ENCODE results near the gene RNF26. TPM values are rescaled to one million over a fixed set of nuclear protein-coding genes. Genes with fewer than 3 reads are reported as not detected.

Gene RNF26
- total and polyA plus RNA-seq, 4 donors = 6.3 to 19.1 (median 11.1) TPM

GRCh38 chr11:119343726-119344125 is 9.4 kb downstream of the RNF26 start:
- Histone ChIP-seq H3K27me3 (ENCODE audit: control insufficient read depth in 4 of 4, insufficient read depth in 4 of 4, low read length in 3 of 4) (peaks cover 0 to 2% (median 0%) of the 10 kb centered on the region in 4 donors), H3K9me3 (ENCODE audit: control insufficient read depth in 4 of 4, low read length in 3 of 4) (no peaks in the 10 kb centered on the region), H3K4me3 (ENCODE audit: low read depth in 1 of 3, low read length in 3 of 3) (no peak overlapping the region), H3K27ac (ENCODE audit: low read depth in 1 of 2, low read length in 2 of 2) (no peak overlapping the region), H3K36me3 (ENCODE audit: control insufficient read depth in 4 of 4, insufficient read depth in 3 of 4, low read depth in 1 of 4, low read length in 3 of 4) (no peaks in the 10 kb centered on the region), H3K9ac (ENCODE audit: low read depth in 1 of 2, low read length in 2 of 2) (no peak overlapping the region), H3K4me1 (ENCODE audit: control insufficient read depth in 4 of 4, insufficient read depth in 4 of 4, low read length in 3 of 4) (peaks cover 5 to 16% (median 9%) of the 10 kb centered on the region in 4 donors)
- WGBS = 89% methylated on average over 7 of the region's 7 CpGs
- no peak for TF ChIP-seq MAX (IDR thresholded peaks at IDR 0.05)
- TF ChIP-seq REST (IDR thresholded peaks at IDR 0.05) = no peak
- no peak for TF ChIP-seq FOXA1 (IDR thresholded peaks at IDR 0.05)
- no peak for TF ChIP-seq EGR1 (IDR thresholded peaks at IDR 0.05; ENCODE audit: low read depth in 2 of 2)
- no peak for TF ChIP-seq RAD21 (IDR thresholded peaks at IDR 0.05)
- no peak for TF ChIP-seq GABPA (IDR thresholded peaks at IDR 0.05 in 1 of 2, conservative IDR thresholded peaks at IDR 0.05 in 1 of 2)
- TF ChIP-seq RXRA (IDR thresholded peaks at IDR 0.05) = no peak
- TF ChIP-seq ATF3 (IDR thresholded peaks at IDR 0.05) = no peak
- TF ChIP-seq ZBTB33 (IDR thresholded peaks at IDR 0.05) = no peak
- no peak for TF ChIP-seq HNF4G (IDR thresholded peaks at IDR 0.05)
- TF ChIP-seq HNF4A (conservative IDR thresholded peaks at IDR 0.05) = no peak
- DNase-seq (ENCODE audit: low spot score) = no peak

- 84% methylated on average over 14 of the region's 14 CpGs for WGBS
- H3K4me3 ChIP-seq (ENCODE audit: low read depth in 1 of 3, low read length in 3 of 3) = no peak overlapping the region
- peaks cover 0 to 10% (median 8%) of the 10 kb centered on the region in 4 donors for H3K4me1 ChIP-seq (ENCODE audit: control insufficient read depth in 4 of 4, insufficient read depth in 4 of 4, low read length in 3 of 4)
- H3K27me3 ChIP-seq (ENCODE audit: control insufficient read depth in 4 of 4, insufficient read depth in 4 of 4, low read length in 3 of 4) = no peaks in the 10 kb centered on the region
- H3K27ac ChIP-seq (ENCODE audit: low read depth in 1 of 2, low read length in 2 of 2) = no peak overlapping the region
- no peak for DNase-seq (ENCODE audit: low spot score)
- no peaks in the 10 kb centered on the region for H3K9me3 ChIP-seq (ENCODE audit: control insufficient read depth in 4 of 4, low read length in 3 of 4)
- H3K9ac ChIP-seq (ENCODE audit: low read depth in 1 of 2, low read length in 2 of 2) = no peak overlapping the region
- H3K36me3 ChIP-seq (ENCODE audit: control insufficient read depth in 4 of 4, insufficient read depth in 3 of 4, low read depth in 1 of 4, low read length in 3 of 4) = no peaks in the 10 kb centered on the region
- TF ChIP-seq HNF4G (IDR thresholded peaks at IDR 0.05) (no peak), RXRA (IDR thresholded peaks at IDR 0.05) (no peak), CTCF (IDR thresholded peaks at IDR 0.05; ENCODE audit: low read depth, low read length, missing input control) (no peak), YY1 (IDR thresholded peaks at IDR 0.05) (no peak), REST (IDR thresholded peaks at IDR 0.05) (no peak), ZBTB33 (IDR thresholded peaks at IDR 0.05) (no peak), FOXA1 (IDR thresholded peaks at IDR 0.05) (no peak), FOXA2 (IDR thresholded peaks at IDR 0.05) (no peak), HNF4A (conservative IDR thresholded peaks at IDR 0.05) (no peak), MAX (IDR thresholded peaks at IDR 0.05) (no peak), RAD21 (IDR thresholded peaks at IDR 0.05) (no peak), GABPA (IDR thresholded peaks at IDR 0.05 in 1 of 2, conservative IDR thresholded peaks at IDR 0.05 in 1 of 2) (no peak), ATF3 (IDR thresholded peaks at IDR 0.05) (no peak)
Observed at GRCh38 chr11:119344291-119345010, 10.1 kb downstream of the RNF26 start.

Data from liver (tissue), 9 donors.